Neutrophil (primary cell): ENCODE results near the gene HACD3.

Experiments
- H3K27ac ChIP-seq: fragments of 200-600 bp; sonication (generic); 2 replicates; pipeline ENCODE4 v1.5.1; 2016; ENCODE audit warnings: mild to moderate bottlenecking, moderate library complexity
- H3K27me3 ChIP-seq: fragments of 200-600 bp; sonication (generic); 2 replicates; pipeline ENCODE4 v1.6.0; 2016; ENCODE audit warnings: mild to moderate bottlenecking
- H3K36me3 ChIP-seq: fragments of 200-600 bp; sonication (generic); 2 replicates; pipeline ENCODE4 v1.5.1; 2017
- H3K4me1 ChIP-seq, 2 experiments: fragments of 200-600 bp in 1 of 2; sonication (generic) in 1 of 2; 1 replicate in 1 of 2; 2 replicates in 1 of 2; pipeline versions ENCODE4 v1.5.1 to v1.6.1; 2013 to 2016; ENCODE audit warnings: low read depth in 1 of 2, low read length in 1 of 2, mild to moderate bottlenecking in 1 of 2, moderate library complexity in 1 of 2; ENCODE audit not compliant: control insufficient read depth in 1 of 2, insufficient read depth in 1 of 2
- H3K4me3 ChIP-seq, 2 experiments: fragments of 200-600 bp in 1 of 2; sonication (generic) in 1 of 2; 1 replicate in 1 of 2; 2 replicates in 1 of 2; pipeline ENCODE4 v1.5.1; 2013 to 2016; ENCODE audit warnings: low read depth in 1 of 2, low read length in 1 of 2, mild to moderate bottlenecking in 1 of 2, moderate library complexity in 1 of 2
- H3K9me3 ChIP-seq: fragments of 200-600 bp; sonication (generic); 2 replicates; pipeline ENCODE4 v1.5.1; 2016
- TF ChIP-seq, protein P1 (sequence below): fragments of 200-600 bp; sonication (generic); IDR thresholded peaks from 2 replicates; pipeline ENCODE4 v1.5.1; 2016; ENCODE audit warnings: antibody characterized with exemption

The HACD3 gene

GRCh38 chr15:65558997-65559760, 28.9 kb downstream of the HACD3 start:
- no peak overlapping the region for H3K27ac ChIP-seq
- TF ChIP-seq, protein P1, sequence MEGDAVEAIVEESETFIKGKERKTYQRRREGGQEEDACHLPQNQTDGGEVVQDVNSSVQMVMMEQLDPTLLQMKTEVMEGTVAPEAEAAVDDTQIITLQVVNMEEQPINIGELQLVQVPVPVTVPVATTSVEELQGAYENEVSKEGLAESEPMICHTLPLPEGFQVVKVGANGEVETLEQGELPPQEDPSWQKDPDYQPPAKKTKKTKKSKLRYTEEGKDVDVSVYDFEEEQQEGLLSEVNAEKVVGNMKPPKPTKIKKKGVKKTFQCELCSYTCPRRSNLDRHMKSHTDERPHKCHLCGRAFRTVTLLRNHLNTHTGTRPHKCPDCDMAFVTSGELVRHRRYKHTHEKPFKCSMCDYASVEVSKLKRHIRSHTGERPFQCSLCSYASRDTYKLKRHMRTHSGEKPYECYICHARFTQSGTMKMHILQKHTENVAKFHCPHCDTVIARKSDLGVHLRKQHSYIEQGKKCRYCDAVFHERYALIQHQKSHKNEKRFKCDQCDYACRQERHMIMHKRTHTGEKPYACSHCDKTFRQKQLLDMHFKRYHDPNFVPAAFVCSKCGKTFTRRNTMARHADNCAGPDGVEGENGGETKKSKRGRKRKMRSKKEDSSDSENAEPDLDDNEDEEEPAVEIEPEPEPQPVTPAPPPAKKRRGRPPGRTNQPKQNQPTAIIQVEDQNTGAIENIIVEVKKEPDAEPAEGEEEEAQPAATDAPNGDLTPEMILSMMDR = no peak
- peaks cover 16% of the 10 kb centered on the region for H3K36me3 ChIP-seq
- H3K4me1 ChIP-seq = no peaks in the 10 kb centered on the region
- no peaks in the 10 kb centered on the region for H3K9me3 ChIP-seq
- no peaks in the 10 kb centered on the region for H3K27me3 ChIP-seq
- H3K4me3 ChIP-seq = no peak overlapping the region

GRCh38 chr15:65559941-65560340, 29.7 kb downstream of the HACD3 start:
- Histone ChIP-seq H3K27ac (no peak overlapping the region), H3K4me1 (no peaks in the 10 kb centered on the region), H3K4me3 (no peak overlapping the region), H3K36me3 (peaks cover 16% of the 10 kb centered on the region), H3K9me3 (no peaks in the 10 kb centered on the region), H3K27me3 (no peaks in the 10 kb centered on the region)
- TF ChIP-seq, protein P1 = no peak

GRCh38 chr15:65561934-65562333, 31.7 kb downstream of the HACD3 start:
- Histone ChIP-seq H3K9me3 (no peaks in the 10 kb centered on the region), H3K27me3 (no peaks in the 10 kb centered on the region), H3K4me3 (no peak overlapping the region), H3K36me3 (peaks cover 20% of the 10 kb centered on the region), H3K4me1 (no peaks in the 10 kb centered on the region), H3K27ac (no peak overlapping the region)
- TF ChIP-seq, protein P1 = no peak

DNA sequence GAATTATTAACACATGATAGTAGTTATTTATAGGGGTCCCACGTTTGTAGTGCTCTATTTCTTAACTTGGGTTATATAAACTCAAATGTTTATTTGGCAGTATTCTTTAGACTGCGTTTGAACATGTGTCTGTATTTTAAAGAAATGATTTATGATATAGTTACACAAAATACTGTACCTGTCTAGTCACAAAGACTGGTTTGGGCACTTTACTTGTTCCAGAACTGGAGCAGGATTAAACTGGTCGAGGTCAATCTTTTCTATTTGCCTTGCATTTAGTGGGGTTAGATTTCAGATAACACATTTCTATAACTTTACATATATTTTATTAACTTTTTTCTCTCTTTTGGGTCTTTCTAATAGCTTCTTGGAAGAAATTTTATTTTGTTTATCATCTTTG, 39.5 kb downstream of the HACD3 start:
- Histone ChIP-seq H3K4me1 (no peaks in the 10 kb centered on the region), H3K36me3 (peaks cover 3% of the 10 kb centered on the region), H3K9me3 (no peaks in the 10 kb centered on the region), H3K4me3 (no peak overlapping the region), H3K27me3 (no peaks in the 10 kb centered on the region), H3K27ac (no peak overlapping the region)
- TF ChIP-seq, protein P1 = no peak

DNA sequence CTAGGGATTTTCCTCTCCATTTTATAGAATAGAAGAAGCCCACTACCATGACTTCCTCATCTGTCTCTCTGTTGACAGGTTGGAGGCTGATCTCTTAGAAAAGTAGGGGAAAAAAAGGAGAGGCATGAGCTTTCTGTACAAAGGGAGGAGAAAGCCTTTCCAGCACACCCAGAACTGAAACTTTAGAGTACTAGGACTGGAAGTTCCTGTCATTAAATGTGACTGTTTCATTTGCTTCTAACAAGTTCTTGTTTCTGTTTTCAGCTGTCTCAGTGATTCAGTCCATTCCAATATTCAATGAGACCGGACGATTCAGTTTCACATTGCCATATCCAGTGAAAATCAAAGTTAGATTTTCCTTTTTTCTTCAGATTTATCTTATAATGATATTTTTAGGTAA, 41.7 kb downstream of the HACD3 start:
- TF ChIP-seq, protein P1 = no peak
- no peak overlapping the region for H3K27ac ChIP-seq
- no peaks in the 10 kb centered on the region for H3K9me3 ChIP-seq
- no peaks in the 10 kb centered on the region for H3K36me3 ChIP-seq
- no peak overlapping the region for H3K4me3 ChIP-seq
- H3K4me1 ChIP-seq = no peaks in the 10 kb centered on the region
- no peaks in the 10 kb centered on the region for H3K27me3 ChIP-seq
